ENCODE measurements around the gene JMJD7.

DNA sequence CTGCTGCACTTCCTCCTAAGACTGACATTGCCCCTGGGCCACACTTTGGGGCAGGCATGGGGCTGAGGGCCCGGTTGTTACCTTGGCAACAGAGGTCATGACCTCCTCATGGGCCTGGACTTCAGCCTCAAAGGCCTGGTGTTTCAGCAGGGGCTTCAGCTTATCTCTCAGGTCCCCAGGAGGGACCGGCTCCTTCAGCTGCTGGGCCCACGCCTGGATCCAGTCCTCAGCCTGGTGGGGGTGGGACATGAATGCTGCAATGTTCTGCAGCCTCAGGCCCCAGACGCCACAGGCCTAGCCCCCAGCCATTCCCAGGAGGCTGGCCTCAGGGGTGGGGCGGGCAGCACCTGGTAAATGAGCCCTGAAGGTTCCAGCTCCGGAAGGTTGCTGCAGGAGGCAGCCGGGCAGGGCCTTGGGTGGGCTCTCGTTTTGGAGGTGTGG is 38.4 kb downstream of the JMJD7 start:
- TF ChIP-seq, protein P1, sequence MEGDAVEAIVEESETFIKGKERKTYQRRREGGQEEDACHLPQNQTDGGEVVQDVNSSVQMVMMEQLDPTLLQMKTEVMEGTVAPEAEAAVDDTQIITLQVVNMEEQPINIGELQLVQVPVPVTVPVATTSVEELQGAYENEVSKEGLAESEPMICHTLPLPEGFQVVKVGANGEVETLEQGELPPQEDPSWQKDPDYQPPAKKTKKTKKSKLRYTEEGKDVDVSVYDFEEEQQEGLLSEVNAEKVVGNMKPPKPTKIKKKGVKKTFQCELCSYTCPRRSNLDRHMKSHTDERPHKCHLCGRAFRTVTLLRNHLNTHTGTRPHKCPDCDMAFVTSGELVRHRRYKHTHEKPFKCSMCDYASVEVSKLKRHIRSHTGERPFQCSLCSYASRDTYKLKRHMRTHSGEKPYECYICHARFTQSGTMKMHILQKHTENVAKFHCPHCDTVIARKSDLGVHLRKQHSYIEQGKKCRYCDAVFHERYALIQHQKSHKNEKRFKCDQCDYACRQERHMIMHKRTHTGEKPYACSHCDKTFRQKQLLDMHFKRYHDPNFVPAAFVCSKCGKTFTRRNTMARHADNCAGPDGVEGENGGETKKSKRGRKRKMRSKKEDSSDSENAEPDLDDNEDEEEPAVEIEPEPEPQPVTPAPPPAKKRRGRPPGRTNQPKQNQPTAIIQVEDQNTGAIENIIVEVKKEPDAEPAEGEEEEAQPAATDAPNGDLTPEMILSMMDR (IDR thresholded peaks at IDR 0.05; ENCODE audit: borderline replicate concordance, extremely low read depth, low read length, poor library complexity, severe bottlenecking), result no peak
- no peak for TF ChIP-seq EZH2 (IDR thresholded peaks at IDR 0.05; ENCODE audit: borderline replicate concordance, low read depth, low read length, severe bottlenecking)

Data from DND-41 (cell line).